RWPE1 (cell line): ENCODE data around the gene LRMDA.
A peak's percentile ranks its signal among the peaks of the same experiment; 100 is the strongest.

Experiments
- CTCF ChIA-PET: fragments of 350-600 bp; sonication (Branson Sonifier 250); formaldehyde crosslinking; extraction: SDS; loops from one replicate; lab custom pipeline; 2021; lab: Yijun Ruan, JAX
- POLR2A ChIA-PET: fragments of 400-600 bp; formaldehyde crosslinking; extraction: SDS; loops from one replicate; lab custom pipeline; 2020; ENCODE audit warnings: antibody characterized with exemption; ENCODE audit not compliant: low non-redundant PET; lab: Yijun Ruan, JAX
- DNase-seq: peaks from one replicate; pipeline ENCODE4 v3.0.0; 2012; ENCODE audit warnings: low spot score
- H3K27ac ChIP-seq: fragments of 450-650 bp; 2 replicates; pipeline ENCODE4 v1.5.1; 2017
- TF ChIP-seq, protein P1 (sequence below): fragments of 450-650 bp; conservative IDR thresholded peaks from 2 replicates; pipeline ENCODE4 v1.5.1; 2017; ENCODE audit warnings: low read depth, mild to moderate bottlenecking

Gene LRMDA

DNA sequence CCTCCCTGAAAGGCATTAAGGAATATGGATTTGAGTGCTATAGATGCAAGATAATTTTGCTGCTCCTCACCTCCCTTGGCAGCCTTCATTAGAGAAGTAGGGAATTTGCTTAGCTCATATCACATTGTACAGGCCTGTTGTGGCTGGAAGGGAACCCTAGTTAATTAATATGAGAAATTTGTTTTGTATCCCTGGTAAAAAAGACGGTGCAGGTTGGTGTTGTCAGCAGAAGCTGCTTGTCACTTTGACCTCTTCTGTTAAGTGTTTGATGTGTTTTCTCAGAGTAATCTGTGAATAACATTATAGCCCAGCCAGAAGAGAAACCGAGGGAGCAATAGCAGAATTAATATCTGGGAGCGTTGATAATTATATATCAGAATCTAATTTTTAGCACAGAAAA, 278.4 kb downstream of the LRMDA start:
- POLR2A ChIA-PET: no interaction called here
- no peak for DNase-seq
- CTCF ChIA-PET: no interaction called here
- TF ChIP-seq, protein P1, sequence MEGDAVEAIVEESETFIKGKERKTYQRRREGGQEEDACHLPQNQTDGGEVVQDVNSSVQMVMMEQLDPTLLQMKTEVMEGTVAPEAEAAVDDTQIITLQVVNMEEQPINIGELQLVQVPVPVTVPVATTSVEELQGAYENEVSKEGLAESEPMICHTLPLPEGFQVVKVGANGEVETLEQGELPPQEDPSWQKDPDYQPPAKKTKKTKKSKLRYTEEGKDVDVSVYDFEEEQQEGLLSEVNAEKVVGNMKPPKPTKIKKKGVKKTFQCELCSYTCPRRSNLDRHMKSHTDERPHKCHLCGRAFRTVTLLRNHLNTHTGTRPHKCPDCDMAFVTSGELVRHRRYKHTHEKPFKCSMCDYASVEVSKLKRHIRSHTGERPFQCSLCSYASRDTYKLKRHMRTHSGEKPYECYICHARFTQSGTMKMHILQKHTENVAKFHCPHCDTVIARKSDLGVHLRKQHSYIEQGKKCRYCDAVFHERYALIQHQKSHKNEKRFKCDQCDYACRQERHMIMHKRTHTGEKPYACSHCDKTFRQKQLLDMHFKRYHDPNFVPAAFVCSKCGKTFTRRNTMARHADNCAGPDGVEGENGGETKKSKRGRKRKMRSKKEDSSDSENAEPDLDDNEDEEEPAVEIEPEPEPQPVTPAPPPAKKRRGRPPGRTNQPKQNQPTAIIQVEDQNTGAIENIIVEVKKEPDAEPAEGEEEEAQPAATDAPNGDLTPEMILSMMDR: no peak
- no peak overlapping the region for H3K27ac ChIP-seq

DNA sequence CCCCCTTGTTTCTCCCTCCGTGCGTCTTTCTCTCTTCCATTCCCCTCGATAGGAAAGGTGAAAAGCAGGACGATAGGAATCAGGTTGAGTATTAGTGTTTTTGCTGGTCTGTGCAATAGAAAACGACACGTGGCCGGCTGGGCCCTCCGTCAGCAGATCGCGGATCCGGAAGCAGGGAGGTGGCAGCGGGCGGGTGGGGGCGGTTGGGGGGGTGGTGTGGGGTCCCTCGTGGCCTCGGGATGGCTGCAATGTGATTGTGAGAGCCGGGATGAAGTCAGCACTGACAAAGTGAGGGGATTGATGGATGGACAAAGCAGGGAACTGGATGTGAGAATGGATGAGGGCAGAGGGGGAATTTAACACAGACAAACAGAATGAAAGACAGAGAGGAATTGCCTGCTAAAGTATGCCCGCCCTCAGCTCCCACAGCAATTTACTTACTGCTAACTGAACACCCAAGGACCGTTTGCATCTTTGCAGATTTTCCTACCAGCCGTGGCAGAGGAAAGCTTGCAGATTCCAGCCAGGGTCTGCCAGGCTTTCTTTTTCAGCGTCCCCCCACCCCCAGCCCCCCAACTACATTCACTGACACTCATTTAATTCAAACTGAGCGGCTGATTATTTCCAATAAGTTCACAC, 280.9 kb downstream of the LRMDA start:
- no peak overlapping the region for H3K27ac ChIP-seq
- ChIA-PET POLR2A (no interaction called here), CTCF (no interaction called here)
- no peak for DNase-seq
- TF ChIP-seq, protein P1: no peak

DNA sequence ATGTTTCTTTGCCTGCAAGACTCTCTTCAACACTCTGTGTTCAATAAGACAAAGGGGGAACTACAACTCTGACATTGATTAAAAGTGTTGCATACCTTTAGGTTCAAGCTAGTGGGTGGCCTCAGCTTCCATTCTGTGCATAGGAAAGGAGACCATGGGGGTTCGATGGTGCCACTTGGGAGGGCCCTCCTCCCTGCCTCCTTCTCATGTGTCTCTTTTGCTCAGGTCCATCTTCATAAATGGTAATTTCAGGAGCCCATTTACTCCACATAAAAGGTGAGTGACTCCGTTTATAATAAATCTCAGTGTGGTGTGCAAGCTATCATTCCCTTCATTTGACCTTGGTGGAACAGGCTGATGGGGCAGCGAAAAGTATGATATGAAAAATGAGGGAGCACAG, 285.1 kb downstream of the LRMDA start:
- TF ChIP-seq, protein P1: no peak
- DNase-seq: no peak
- no peak overlapping the region for H3K27ac ChIP-seq
- CTCF ChIA-PET: interaction anchor here (0.6 kb wide), 1 partner anchor 141 kb away, joined by 4 read pairs; no protein-coding TSS in a partner anchor
- POLR2A ChIA-PET: no interaction called here

DNA sequence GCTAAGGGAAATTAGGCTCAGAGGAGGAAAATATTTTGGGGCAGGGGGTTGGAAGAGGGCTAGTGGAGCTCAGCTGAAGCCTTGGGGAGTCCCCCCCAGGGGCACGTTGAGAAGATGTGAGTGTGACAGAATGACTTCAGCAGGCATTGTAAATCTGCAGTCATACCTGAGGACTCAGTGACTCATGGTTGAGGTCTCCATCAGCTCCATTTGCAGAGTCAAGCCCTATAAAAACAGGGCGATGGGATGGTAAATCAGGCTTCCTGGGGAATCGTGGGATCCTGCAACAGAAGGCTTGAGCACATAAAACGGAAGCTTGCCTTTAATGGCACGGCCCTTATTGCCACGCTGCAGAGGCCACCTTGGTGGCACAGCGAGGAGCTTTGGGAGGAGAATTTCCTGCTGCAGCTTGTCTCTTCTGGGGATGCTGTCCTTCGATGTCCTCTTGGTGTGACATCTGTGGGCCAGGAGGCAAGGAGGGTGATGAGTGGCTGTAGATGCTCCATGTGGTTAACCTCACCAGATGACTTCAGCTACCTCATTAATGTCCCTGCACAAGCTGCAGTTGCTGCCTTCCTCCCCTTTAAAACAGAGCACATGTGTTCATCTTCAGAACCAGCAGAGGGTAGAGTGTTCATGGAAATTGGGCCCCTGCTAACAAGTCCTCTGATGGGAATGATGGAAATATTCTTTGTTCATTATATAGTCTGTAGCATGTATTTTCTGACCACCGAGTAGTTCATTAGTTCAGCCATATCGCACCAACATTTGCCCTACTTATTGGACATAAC, 285.9 kb downstream of the LRMDA start:
- POLR2A ChIA-PET: no interaction called here
- H3K27ac ChIP-seq: no peak overlapping the region
- TF ChIP-seq, protein P1: no peak
- no peak for DNase-seq
- CTCF ChIA-PET: interaction anchor here (0.6 kb wide), 1 partner anchor 237 kb away, joined by 3 read pairs; no protein-coding TSS in a partner anchor

DNA sequence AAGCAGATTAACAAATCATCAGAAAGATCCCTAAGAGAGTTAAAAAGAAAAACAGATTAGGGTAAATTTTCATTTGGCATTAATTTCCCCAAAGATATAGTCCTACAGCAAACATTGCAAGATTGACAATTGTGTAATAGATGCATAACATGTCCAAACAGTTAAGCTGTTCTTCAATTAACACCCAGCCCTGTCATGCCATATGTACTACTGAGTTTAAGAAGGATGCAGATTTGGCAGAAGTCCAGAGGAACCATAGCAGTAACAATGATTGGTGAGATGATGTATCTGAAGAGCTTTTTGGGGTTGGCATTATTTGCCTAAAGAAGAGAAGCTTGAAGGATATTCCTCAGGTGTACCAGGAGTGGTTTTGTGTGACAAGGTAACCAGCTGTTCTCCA, 287.6 kb downstream of the LRMDA start:
- no peak overlapping the region for H3K27ac ChIP-seq
- POLR2A ChIA-PET: no interaction called here
- peak; percentile 8 for DNase-seq
- TF ChIP-seq, protein P1: no peak
- CTCF ChIA-PET: interaction anchor here (0.7 kb wide), 1 partner anchor 67 kb away, joined by 3 read pairs; no protein-coding TSS in a partner anchor

DNA sequence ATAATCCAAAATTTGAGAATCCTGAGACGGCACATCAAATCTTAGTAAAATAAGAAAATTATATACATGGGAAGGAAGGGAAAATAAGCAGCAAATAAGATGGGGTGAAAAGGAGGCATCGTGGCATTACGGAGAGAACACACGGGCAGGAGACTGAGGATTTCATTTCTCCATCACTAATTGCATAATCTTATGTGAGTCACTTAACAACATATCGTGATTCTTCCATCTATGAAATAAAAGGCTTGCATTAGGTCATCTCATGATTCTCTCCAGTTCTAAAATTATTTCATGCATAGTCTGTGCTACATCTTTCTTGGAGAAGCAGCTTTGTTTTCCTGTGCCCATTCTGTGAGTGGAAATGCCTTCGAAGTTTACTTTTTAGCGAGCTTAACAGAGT, 288.7 kb downstream of the LRMDA start:
- TF ChIP-seq, protein P1: no peak
- peak; percentile 24 for DNase-seq
- ChIA-PET CTCF (interaction anchor here (0.6 kb wide), 1 partner anchor 86 kb away, joined by 5 read pairs; no protein-coding TSS in a partner anchor), POLR2A (no interaction called here)
- no peak overlapping the region for H3K27ac ChIP-seq
